K562 (cell line): ENCODE results near the gene CEND1. TPM values are rescaled to one million over a fixed set of nuclear protein-coding genes. Genes with fewer than 3 reads are reported as not detected.

Experiments used
- BCL6 ChIP-seq: fragments of 250-450 bp; sonication (Bioruptor Pico); IDR thresholded peaks from 2 replicates; pipeline ENCODE4 v1.4.0; 2020
- COPS2 ChIP-seq: fragments of 450-650 bp; conservative IDR thresholded peaks from 2 replicates; pipeline ENCODE4 v1.6.1; 2016; ENCODE audit warnings: mild to moderate bottlenecking, moderate library complexity
- DLX4 ChIP-seq: fragments of 250-450 bp; sonication (Bioruptor Pico); IDR thresholded peaks from 2 replicates; pipeline ENCODE4 v1.6.1; 2021; ENCODE audit warnings: mild to moderate bottlenecking
- E2F8 ChIP-seq: fragments of 450-650 bp; IDR thresholded peaks from 2 replicates; pipeline ENCODE4 v1.7.1; 2018; ENCODE audit warnings: mild to moderate bottlenecking, low read depth; ENCODE audit not compliant: partially characterized antibody
- FOS ChIP-seq: IDR thresholded peaks from 3 replicates; pipeline ENCODE4 v1.6.1; 2011; ENCODE audit not compliant: insufficient read length; ENCODE audit errors: extremely low read depth
- HDAC2 ChIP-seq: fragments of 450-650 bp; IDR thresholded peaks from 2 replicates; pipeline ENCODE4 v1.6.1; 2016; ENCODE audit warnings: mild to moderate bottlenecking
- HNRNPH1 ChIP-seq: fragments of 200-400 bp; formaldehyde crosslinking; optimal IDR thresholded peaks from 2 replicates; pipeline ENCODE3; 2017; ENCODE audit warnings: low read depth, mild to moderate bottlenecking, low read length, moderate library complexity
- MAFG ChIP-seq: fragments of 450-650 bp; conservative IDR thresholded peaks from 2 replicates; pipeline ENCODE4 v1.6.1; 2016; ENCODE audit warnings: missing genetic modification characterization, missing compliant biosample characterization
- NFIX ChIP-seq: fragments of 250-450 bp; sonication (Bioruptor Pico); IDR thresholded peaks from 2 replicates; pipeline ENCODE4 v1.4.0; 2020; ENCODE audit warnings: low read depth, mild to moderate bottlenecking, moderate library complexity
- NFXL1 ChIP-seq: fragments of 450-650 bp; formaldehyde crosslinking; IDR thresholded peaks from 2 replicates; pipeline ENCODE4 v1.4.0; 2021; ENCODE audit warnings: mild to moderate bottlenecking
- NRF1 ChIP-seq, 2 experiments: fragments of 450-650 bp; IDR thresholded peaks in 1 of 2; conservative IDR thresholded peaks in 1 of 2; 2 replicates each; pipeline ENCODE4 v1.6.1; 2014; ENCODE audit warnings: mild to moderate bottlenecking in 2 of 2
- RB1 ChIP-seq: fragments of 450-650 bp; IDR thresholded peaks from 2 replicates; pipeline ENCODE4 v1.6.1; 2017; ENCODE audit warnings: low read depth, mild to moderate bottlenecking
- RBM34 ChIP-seq: fragments of 200-400 bp; formaldehyde crosslinking; IDR thresholded peaks from 2 replicates; pipeline ENCODE4 v1.6.1; 2018; ENCODE audit warnings: low read length, borderline replicate concordance; ENCODE audit not compliant: insufficient read depth
- SMAD1 ChIP-seq: fragments of 150-350 bp; IDR thresholded peaks from 2 replicates; pipeline ENCODE4 v1.6.1; 2014; ENCODE audit warnings: low read length, low read depth; ENCODE audit not compliant: partially characterized antibody
- SREBF2 ChIP-seq: sonication (generic); formaldehyde crosslinking; IDR thresholded peaks from 2 replicates; pipeline ENCODE4 v1.4.0; 2020; ENCODE audit warnings: mild to moderate bottlenecking, missing genetic modification reagents
- TFAP4 ChIP-seq: sonication (generic); formaldehyde crosslinking; IDR thresholded peaks from 2 replicates; pipeline ENCODE4 v1.8.0; 2022; ENCODE audit warnings: missing genetic modification reagents, mild to moderate bottlenecking, moderate library complexity, borderline replicate concordance
- THAP12 ChIP-seq: fragments of 250-450 bp; sonication (Bioruptor Pico); IDR thresholded peaks from 2 replicates; pipeline ENCODE4 v1.9.0; 2021; ENCODE audit warnings: mild to moderate bottlenecking, inconsistent platforms
- UBTF ChIP-seq, 2 experiments: IDR thresholded peaks; 2 replicates each; pipeline ENCODE4 v1.6.1; 2012; ENCODE audit warnings: improper control_type of control experiment in 2 of 2, low read depth in 2 of 2, low read length in 2 of 2, borderline replicate concordance in 1 of 2
- ZNF668 ChIP-seq: fragments of 250-450 bp; sonication (Bioruptor Pico); IDR thresholded peaks from 2 replicates; pipeline ENCODE4 v1.8.0; 2022; ENCODE audit warnings: mild to moderate bottlenecking, inconsistent platforms
- polyA plus RNA-seq, 8 experiments: library from polyadenylated mRNA; depleted of rRNA in 4 of 8; stranded (reverse) in 5 of 8; unstranded in 3 of 8; fragments of >200 nt; fragmentation: Nextera tagmentation in 2 of 8; fragmentation: Illumina TruSeq in 1 of 8; extraction: Ambion mirVana in 2 of 8; extraction: Trizol in 1 of 8; gene quantifications; 2 replicates each; pipeline versions ENCODE4 v1.2.1 to v1.2.3, GENCODE V29; 2011 to 2014; ENCODE audit warnings: inconsistent platforms in 1 of 8, missing spikeins in 1 of 8
- total RNA-seq, 7 experiments: library from RNA; depleted of rRNA in 6 of 7; stranded (reverse); fragments of >200 nt in 6 of 7; fragmentation: Illumina TruSeq in 2 of 7; extraction: Trizol in 2 of 7; gene quantifications; 2 replicates each; pipeline versions ENCODE4 v1.2.1 to v1.2.3, GENCODE V29; 2011 to 2021; ENCODE audit warnings: low replicate concordance in 1 of 7

The CEND1 gene
- total and polyA plus RNA-seq, 9 of the 15 experiments (the other 6 are each of a cell fraction or from before 2014, with no cell fraction given), result 0.13 to 0.18 (median 0.16) TPM; not detected in 6

- TF ChIP-seq BCL6 (CRISPR knock-in tag), result no peak
- TF ChIP-seq ZNF668 (CRISPR knock-in tag), result no peak
- no peak for TF ChIP-seq SMAD1
- no peak for TF ChIP-seq SREBF2
- TF ChIP-seq NFXL1 (CRISPR knock-in tag), result no peak
- peak; percentile 92 for TF ChIP-seq RB1
- no peak for TF ChIP-seq HDAC2
- no peak for TF ChIP-seq NFIX
- TF ChIP-seq NRF1 (conservative IDR thresholded peaks at IDR 0.05 in 1 of 2, IDR thresholded peaks at IDR 0.05 in 1 of 2), result peak; percentile 88 to 90
- TF ChIP-seq E2F8, result no peak
- no peak for TF ChIP-seq RBM34
- no peak for TF ChIP-seq MAFG (tag)
- no peak for TF ChIP-seq HNRNPH1
- TF ChIP-seq UBTF (IDR thresholded peaks at IDR 0.05; ENCODE audit: borderline replicate concordance in 1 of 2, low read depth in 2 of 2, low read length in 2 of 2), result peak; percentile 76 to 80; a peak in 3 of 4 replicates
- TF ChIP-seq TFAP4 (CRISPR knock-in tag), result peak; percentile 68; the same call in 1 of the 2 replicates
- no peak for TF ChIP-seq FOS
- TF ChIP-seq DLX4, result no peak
- no peak for TF ChIP-seq COPS2
- TF ChIP-seq THAP12 (CRISPR knock-in tag), result peak; percentile 40; the same call in 1 of the 2 replicates
Measured at GRCh38 chr11:747158-748006, 42.5 kb downstream of the CEND1 start, which contains the start of gene TALDO1 (continued).
